NCI-H526 treated with DMSO at 0.1 percent for 48 hours (cell line): ENCODE measurements around the gene BABAM2.

Experiments used
- DNase-seq: peaks from one replicate; lab custom pipeline; 2025; lab: John Stamatoyannopoulos, UW

Gene BABAM2

GRCh38 chr2:28128281-28128950 lies 237.9 kb downstream of the BABAM2 start:
- DNase-seq, result no peak

DNA sequence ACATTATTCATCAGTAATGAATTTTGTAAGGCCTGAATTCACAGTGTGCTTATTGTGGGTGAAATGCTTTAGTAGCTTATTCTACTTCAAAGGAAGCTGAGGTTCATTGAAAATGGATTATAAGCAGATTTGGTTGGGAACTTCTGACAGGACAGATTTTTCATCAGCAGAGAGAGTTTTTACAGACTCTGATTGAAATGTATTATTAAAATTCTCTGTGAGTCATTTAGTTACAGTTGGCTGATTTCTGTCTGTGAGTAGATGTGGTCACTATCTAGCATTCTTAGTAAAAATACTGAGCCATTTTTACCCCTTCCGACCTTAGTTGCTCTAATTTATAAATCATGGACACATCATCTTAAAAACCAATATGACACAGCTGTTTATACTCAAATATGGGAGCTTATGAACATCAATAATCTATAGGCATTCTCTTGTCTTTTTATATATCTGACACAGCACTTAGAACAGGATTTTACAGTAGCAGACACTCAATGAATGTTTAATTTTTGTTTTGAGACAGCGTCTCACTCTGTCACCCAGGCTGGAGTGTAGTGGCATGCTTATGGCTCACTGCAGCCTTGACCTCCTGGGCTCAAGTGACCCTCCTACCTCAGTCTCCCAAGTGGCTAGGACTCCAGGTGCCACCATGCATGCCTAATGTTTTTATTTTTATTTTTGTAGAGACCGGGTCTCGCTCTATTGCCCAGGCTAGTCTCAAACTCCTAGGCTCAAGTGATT lies 239.6 kb downstream of the BABAM2 start:
- DNase-seq, result no peak

GRCh38 chr2:28133778-28134177 lies 243.2 kb downstream of the BABAM2 start:
- no peak for DNase-seq

GRCh38 chr2:28134262-28134812 lies 243.8 kb downstream of the BABAM2 start:
- DNase-seq, result no peak

GRCh38 chr2:28134857-28135256 lies 244.3 kb downstream of the BABAM2 start:
- no peak for DNase-seq

GRCh38 chr2:28135324-28135723 lies 244.8 kb downstream of the BABAM2 start:
- DNase-seq, result no peak

- DNase-seq, result no peak
Measured at GRCh38 chr2:28135799-28136198, 245.3 kb downstream of the BABAM2 start.

DNA sequence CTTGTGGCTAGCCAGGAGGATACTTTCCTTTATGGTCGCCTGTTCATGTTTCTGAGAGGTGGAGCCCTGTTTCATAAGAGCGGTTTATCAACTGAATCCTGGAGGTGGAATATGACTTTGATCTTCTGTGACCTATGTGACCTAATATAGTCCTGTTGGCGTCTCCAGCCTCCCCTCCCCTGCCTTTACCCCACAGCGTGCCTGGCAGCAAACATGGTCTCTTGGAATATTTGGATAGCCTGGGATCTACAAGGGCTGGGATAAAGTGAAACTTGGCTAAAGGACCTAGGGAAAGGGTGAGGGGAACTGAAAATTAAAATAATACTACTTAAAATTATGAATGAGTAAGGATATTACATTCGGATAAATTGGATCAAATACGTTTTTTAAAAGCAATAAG lies 246.0 kb downstream of the BABAM2 start:
- no peak for DNase-seq

DNA sequence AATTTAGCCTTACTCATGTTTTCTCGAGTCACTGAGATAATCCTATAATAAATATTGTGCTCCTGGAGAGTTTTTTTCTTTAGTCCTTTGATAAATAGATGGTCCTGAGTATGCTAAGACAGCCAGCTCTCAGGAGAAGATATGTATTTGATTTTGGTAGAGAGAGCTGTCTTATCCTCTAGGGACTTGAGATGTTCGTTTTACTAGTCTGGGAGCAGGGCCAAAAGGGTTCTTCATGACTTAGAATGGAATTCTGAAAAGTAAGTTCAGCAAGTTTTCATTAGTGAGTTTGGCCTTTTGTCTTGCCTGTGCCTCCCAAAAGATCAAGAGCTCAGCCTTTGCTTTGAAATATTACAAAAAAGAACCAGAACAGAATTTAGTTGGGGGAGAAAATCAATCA lies 246.7 kb downstream of the BABAM2 start:
- DNase-seq, result no peak

DNA sequence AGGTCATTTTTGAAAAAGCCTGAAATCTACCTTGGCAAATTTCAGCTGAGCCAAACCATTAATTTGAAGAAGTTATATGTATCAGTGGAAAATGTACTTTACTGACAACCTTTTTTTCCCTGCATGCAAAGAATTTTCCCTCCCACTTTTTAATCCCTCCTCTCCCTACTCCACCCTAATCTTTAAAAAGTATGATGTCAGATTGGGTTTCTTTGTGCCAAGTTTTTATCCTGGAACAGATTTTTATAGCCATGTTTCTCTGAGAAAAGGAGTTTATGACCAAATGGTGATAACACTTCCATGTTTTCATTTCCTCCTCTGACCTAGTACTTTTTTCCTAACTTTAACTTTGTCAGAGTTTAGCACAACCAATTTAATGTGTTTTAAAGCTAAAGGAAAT lies 251.9 kb downstream of the BABAM2 start:
- DNase-seq, result no peak

- DNase-seq, result no peak
Measured at GRCh38 chr2:28148000-28148399, 257.5 kb downstream of the BABAM2 start.

DNA sequence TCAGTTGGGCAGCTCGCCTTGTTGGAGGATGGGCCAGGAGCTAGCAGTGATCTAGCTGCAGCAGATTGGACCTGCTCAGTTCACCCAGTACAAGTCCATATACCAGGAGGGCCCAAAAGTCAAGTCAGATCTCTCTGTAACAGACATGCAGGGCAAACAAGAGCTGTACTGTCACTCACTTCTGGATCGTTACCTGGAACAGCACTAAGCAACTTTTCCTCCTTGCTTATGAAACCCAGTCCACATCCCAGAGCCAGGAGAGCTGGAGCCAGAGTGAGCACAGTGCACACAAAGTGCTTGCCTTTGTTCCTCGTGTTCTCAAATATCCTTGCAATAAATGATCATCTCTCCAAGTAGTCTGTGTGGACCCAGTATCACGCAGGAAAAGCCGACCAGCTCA lies 258.0 kb downstream of the BABAM2 start:
- no peak for DNase-seq

GRCh38 chr2:28150236-28150915 lies 259.8 kb downstream of the BABAM2 start:
- no peak for DNase-seq

- no peak for DNase-seq
Measured at GRCh38 chr2:28150994-28151393, 260.5 kb downstream of the BABAM2 start.

GRCh38 chr2:28152585-28153280 lies 262.2 kb downstream of the BABAM2 start:
- DNase-seq, result no peak

GRCh38 chr2:28153851-28154250 lies 263.3 kb downstream of the BABAM2 start:
- DNase-seq, result no peak

- DNase-seq, result no peak
Measured at GRCh38 chr2:28155086-28155485, 264.6 kb downstream of the BABAM2 start.

DNA sequence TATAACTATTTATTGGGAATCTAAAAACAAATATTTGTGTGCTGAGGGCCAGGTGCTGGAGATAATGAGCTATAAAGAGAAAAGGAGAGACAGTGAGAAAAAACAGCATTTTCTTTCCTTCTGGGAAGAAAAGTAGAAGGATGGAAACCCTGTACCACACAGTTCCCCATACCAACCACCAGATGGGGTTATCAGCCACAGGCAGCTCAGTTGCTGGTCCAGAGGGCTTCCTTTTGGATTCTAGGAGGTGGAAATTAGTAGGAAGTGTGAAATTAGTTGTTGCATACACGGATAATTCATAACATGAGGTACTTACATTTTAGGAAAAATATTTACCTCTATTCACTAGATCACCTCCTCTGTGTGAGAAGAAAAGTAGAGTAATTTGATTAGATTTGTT lies 265.1 kb downstream of the BABAM2 start:
- DNase-seq, result no peak

DNA sequence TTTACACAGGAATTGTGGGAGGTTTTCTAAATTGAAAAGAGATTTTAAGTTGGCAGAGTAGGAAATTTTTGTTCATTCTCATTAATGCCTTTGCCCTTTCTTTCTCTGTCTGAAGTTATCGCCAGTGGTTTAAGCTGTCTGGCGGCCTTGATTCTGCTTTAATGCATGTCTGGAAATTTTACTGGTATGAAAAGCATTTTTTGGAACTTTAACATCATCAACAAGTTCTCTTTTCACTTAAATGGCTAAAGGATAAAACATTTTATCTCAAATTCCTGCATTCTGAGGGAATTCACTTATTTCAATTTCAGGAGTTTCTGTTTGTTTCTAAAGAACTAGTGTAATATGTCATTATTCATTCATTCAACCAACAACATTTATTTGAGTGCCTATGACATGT lies 268.3 kb downstream of the BABAM2 start:
- DNase-seq, result no peak

DNA sequence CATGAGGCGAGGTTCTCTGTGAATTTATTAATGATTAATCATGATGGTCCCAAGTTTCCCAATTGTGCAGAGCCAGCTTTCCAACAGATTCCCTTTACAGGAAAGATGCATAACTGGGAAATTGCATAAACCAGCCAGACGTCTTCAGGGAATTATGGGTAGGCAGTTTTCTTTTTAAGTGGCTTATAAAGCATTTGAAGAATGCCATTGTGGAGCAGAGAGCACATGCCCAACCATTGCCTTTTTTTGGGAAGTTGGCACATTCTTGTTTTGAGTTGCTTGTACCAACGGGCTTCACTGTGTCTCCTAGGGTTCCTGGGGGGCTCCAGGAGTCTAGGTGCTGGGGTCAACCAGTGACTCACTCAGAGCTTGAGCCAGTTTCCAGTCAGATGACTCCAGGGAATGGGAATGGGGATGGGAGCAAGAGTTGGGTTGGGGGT lies 270.5 kb downstream of the BABAM2 start:
- DNase-seq, result no peak

DNA sequence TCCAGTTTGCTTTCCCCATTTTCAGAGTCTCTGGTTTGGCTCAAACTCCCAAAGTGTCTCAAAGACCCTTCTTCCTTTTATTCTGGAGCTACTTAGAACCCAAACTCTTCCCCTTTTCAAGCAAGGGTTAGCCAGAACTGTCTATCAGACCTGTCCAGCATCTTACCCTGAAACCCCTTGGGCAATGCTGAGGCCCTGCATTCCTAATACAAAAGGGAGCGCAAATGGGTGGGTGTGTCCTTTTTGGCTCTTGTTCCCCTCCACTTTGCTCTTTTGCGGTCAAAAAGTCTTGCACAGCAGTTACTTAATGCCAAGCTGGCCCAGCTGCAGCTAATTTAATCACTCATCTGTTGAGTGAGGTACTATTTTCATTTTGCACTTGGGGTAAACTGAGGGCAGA lies 270.9 kb downstream of the BABAM2 start:
- no peak for DNase-seq

GRCh38 chr2:28162564-28162963 lies 272.0 kb downstream of the BABAM2 start:
- no peak for DNase-seq
